T-helper 1 cell treated with Interleukin-12 subunit alpha and Interleukin-12 subunit beta and Interleukin-4 antibody, amounts not matched to agents 30 ng/mL and 1 ng/mL, for 36 hours (primary cell): Measurements from ENCODE around the gene PDZD7. TPM values are rescaled to one million over a fixed set of nuclear protein-coding genes. Genes with fewer than 3 reads are reported as not detected.

Experiments used
- intact Hi-C: fragments of 100-400 bp; cut with micrococcal nuclease; formaldehyde crosslinking; loops from one replicate; pipeline ENCODE4 v1.15.1; 2024
- total RNA-seq: library from RNA; stranded (reverse); gene quantifications from 2 replicates; pipeline ENCODE4 v1.2.3, GENCODE V29; 2022

Gene PDZD7
- total RNA-seq, 1 donor from 2014 or later, result 0.71 TPM

DNA sequence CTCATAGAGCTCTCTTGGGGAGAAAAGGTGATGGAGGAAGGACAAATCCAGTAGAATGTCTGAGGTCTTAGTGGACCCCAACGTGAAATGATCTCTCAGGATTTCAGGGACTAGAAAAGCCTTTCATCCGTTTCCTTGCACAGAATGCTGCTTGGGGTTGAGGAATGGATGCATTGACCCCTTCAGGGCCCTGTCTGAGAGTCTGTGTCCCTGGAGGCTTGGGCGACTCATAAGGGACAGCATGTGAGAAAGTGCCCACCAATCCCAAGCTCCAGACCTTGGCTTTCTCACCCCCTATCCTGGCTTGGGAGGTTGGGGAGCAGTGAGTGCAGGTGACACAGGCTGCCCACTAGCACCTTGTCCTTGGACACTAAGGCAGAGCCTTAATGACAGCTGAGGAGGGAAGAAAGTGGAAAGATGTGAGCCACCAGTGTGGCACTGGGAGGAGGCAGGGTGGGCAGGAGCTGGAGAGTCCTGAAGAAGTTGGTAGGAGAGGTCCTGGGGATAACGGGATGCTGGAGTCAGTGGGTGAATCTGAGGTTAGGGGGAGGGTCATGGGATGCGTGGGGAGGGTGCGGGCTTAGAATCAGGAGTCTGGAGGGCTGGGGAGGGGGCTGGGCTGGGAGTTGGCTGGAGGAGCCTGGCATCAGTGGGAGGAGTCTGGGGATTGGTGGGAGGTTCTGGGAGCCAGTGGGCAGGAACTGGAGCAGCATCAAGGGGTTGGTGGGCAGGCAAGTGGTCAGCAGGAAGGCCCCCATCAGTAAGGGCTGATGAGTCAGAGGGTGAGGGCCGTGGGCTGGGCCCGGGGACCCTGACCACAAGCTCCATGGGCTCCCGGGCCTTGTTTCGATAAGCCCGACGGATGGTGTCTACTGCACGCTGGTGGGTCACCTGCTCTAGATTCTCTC lies 22.8 kb downstream of the PDZD7 start:
- intact Hi-C loops, result no loop called here

DNA sequence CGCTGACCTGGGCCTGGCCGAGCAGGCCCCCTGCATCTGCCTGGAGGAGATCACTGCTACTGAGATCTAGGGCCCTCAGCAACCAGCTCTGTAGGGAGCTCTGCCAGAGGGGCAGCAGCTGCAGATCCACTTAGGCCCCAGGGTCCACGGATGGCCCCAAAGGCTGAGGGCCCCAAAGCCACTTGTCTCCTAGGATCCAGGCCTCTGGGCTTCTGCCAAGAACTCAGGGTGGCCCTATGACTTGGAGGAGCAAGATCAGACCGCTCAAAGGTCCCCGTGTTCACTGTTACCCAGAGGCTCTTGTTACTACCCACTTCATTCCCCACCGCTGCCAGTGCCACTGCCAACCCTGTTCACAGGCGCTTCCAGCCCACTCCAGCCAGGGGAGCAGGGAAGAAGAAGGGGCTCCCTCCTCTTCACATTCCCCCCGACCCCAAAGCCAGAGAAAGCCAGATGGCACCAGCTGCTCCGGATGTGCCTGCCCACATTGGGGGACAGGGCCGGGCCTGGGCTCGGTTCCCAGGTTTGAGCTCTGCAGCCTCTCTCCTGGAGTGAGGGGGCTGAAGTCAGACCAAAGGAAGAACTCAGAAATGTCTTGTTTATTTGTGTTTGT lies 23.7 kb downstream of the PDZD7 start:
- intact Hi-C loops, result no loop called here

GRCh38 chr10:101006593-101007098 lies 24.3 kb downstream of the PDZD7 start:
- intact Hi-C loops, result no loop called here

DNA sequence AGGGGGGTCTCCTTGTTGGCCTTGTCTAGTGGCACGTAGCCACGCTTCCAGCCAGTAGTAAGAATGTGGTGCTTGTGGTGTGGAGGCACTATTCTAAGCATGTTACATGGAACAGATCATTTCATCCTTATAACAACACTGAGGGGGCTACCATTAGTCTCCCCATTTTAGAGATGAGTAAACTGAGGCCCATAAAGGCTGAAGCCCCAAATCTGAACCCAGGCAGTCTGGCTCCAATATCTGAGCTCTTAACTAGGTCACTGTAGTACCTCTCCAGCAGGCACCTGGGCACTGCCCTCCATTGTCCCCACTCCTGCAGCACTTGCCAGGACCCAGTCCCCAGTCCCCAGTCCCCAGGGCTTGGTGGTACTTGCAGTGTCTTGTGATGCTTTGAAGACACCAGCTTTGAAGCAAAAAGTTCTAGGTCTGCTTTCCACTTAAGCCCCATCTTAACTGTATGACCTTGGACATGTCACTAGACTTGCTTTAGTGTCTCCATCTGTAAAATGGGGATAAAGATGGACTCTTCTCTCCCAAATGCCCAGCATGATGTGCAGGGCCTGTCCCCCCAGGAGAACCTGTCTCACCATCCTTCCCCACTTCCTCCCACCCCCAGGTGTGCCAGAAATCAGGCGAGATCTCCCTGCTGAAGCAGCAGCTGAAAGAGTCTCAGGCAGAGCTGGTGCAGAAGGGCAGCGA lies 24.9 kb downstream of the PDZD7 start:
- intact Hi-C loops, result no loop called here

DNA sequence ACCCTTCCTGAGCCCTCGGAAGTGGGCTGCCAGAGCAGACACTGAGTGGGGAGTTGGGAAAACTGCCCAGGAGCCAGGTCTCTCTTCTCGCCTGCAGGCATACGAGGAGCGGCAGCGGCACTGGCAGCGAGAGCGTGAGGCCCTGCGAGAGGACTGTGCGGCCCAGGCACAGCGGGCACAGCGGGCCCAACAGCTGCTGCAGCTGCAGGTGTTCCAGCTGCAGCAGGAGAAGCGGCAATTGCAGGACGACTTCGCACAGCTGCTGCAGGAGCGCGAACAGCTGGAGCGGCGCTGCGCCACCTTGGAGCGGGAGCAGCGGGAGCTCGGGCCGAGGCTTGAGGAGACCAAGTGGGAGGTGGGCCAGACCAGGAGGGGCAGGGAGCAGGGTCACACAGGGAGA lies 25.6 kb downstream of the PDZD7 start:
- intact Hi-C loops, result no loop called here

GRCh38 chr10:101003639-101004206 lies 27.2 kb downstream of the PDZD7 start:
- intact Hi-C loops, result no loop called here

DNA sequence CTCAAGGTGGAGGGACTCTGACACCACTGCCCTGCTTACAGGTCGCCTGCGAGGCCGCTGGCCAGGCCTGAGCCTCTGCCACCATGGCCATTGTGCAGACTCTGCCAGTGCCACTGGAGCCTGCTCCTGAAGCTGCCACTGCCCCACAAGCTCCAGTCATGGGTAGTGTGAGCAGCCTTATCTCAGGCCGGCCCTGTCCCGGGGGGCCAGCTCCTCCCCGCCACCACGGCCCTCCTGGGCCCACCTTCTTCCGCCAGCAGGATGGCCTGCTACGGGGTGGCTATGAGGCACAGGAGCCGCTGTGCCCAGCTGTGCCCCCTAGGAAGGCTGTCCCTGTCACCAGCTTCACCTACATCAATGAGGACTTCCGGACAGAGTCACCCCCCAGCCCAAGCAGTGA lies 28.5 kb downstream of the PDZD7 start:
- intact Hi-C loops, result no loop called here

- intact Hi-C loops, result no loop called here
Observed at GRCh38 chr10:101001659-101002035, 29.3 kb downstream of the PDZD7 start.

DNA sequence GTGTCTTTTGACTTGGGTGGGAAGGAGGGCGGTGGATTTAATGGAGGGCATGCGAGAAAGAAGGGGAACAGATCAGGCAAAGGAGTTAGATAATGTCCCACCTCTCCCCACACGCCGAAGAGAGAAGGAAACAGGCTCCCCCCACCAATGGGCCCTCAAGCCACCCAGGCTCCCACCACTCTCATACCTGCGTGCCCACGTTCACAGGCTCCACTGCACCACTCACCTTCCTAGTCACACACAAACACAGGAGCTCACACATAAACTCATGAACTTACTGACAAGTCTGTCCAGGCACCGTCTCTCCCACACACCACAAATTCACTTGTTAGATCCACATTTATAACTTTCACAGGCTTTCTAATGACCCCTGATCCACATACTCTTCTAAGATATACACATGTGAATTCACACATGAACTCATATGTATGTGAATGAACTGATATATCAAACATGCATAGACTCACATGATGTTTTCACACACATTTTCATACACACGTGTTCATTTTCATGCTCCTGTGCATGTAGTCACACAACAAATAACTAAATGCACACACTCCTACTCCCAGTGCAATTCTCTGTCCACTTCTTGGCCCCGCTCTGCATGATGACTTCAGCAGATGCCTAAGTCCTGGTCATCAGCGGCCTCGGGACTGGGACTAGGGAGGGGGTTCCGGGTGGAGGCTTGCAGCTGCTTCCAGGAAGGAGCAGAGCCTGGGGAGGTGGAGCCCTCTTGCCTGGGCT lies 29.8 kb downstream of the PDZD7 start:
- intact Hi-C loops, result no loop called here

DNA sequence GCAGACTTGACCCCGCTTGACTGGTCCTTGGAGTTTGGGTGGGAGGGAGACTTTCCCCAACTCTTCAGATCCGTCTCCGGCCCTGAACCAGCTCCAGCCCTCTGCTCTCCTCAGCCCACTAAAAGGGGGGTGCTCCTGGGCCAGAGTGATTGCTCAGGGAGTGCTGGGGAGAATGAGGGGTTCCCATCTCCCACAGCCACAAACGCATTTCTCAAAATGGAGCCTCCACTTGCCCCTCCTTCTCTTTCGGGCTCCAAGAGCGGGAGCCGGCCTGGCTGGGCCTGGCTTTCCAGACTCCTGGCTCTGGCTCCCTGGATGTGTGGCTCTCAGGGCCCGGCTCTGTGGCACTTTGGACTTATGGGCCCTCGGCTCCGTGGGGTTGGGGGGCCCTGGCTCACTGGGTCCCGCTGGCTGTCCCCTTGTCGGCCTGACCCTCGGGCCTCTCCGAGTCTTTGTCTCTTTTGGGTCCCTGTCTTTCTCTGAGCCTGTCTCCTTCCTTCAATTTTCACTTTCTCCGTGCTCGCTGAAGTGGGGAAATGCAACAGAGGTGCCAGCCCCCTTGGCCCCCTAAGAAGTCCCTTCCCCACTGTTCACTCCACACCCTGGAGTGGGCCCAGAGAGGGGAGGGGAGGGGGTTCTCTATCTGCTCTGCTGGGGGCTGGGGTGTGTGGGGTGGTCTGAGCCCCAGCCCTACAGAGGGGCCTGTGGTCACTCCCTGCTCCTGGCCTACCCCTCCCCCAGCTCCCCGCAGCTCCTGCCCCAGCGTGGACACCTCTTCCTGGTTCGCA lies 30.6 kb downstream of the PDZD7 start:
- intact Hi-C loops, result no loop called here

GRCh38 chr10:100999742-101000126 lies 31.2 kb downstream of the PDZD7 start, which contains the start of gene LZTS2:
Gene LZTS2 (plus strand): TSS chr10:100999808. CDS start chr10:101002539, 2,731 bp downstream.
- intact Hi-C loops, result loop anchor here (1.0 to 5.0 kb wide), 5 partner anchors 14 to 627 kb away; partner anchors contain the start of genes BTRC, HIF1AN, PDZD7 and SFXN3

GRCh38 chr10:100998991-100999741 lies 31.8 kb downstream of the PDZD7 start:
- intact Hi-C loops, result loop anchor here (1.0 to 5.0 kb wide), 5 partner anchors 14 to 627 kb away; partner anchors contain the start of genes BTRC, HIF1AN, PDZD7 and SFXN3

DNA sequence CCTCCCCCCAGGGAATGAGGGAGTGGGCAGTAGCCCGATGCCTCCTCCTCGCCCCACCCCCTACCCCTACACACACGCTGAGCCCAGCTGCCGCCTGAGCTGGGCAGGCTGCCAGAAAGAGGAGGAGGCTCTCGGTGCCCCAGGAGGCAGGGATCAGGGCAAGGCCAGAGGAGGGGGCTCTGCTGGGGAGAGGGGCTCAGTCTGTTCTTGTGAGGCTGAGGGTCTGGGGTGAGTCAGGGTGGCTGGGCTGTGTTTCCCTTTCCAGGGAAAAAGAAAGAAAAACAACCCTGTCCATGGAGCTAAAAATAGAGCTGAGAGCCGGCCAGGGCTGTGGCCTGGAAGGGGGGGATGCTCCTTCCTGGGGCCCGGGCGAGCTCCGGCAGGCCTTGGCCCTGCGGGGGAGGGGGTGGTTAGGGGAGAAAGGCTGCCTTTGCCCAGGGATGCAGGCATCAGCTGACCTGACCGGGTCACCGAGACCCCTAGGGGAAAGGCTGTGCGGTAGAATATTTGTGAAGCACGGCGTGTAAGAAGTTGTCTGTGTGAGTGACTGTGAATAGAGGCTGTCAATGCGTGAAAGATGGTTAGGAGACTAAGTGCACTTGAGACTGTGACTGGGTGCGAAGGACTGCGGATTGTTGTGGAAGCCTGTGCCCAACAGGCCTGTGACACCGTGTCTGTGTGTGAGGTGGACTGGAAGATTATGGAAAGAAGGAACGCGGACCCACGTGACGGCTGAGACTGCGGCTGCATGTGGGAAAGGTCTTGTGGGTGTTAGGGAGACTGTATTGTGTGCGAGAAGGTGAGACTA lies 32.5 kb downstream of the PDZD7 start:
- intact Hi-C loops, result loop anchor here (5.0 kb wide), 3 partner anchors 354 to 626 kb away; partner anchors contain the start of genes BTRC and HIF1AN

DNA sequence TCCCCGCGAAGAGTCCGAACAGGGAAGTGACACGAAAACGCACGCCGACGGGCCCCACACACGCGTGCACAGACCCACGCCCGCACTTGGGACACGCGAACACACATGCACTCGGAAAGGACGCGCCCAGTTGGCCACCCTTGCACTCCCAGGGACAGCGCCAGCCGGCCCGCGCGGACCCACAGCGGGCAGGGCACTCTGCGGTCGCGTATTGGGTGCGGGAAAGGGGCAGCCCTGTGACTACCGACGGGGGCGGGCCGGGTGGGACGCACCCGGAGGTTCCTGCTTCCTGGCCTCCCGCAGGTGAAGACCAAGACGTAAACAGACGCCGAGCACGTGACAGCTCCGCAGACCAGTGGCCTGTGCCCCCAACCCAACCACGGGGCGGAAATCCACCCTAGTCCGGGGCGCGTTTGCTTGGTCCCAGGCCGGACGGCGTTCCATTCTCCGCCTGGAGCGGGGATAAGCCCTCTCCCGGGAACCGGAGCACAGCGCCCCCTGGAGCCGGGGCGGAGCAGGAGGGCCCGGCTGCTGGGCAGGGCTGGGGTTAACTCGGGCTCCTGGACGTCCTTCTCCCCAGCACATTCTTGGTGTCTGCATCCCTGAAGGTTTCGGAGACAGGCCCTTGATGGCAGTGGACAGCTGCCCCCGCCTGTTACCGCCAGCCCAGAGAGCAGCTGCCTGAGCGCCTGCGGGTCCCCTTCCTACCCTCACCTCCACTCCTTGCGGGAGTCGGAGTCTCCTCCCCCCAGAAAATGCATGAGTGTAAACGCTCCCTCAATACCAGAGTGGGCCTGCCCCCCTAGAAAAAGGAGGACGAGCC lies 33.4 kb downstream of the PDZD7 start:
- intact Hi-C loops, result loop anchor here (1.0 to 5.0 kb wide), 8 partner anchors 10 to 785 kb away; partner anchors contain the start of genes BTRC, HIF1AN, MRPL43 and NPM3

- intact Hi-C loops, result loop anchor here (1.0 to 5.0 kb wide), 8 partner anchors 10 to 786 kb away; partner anchors contain the start of genes BTRC, HIF1AN, MRPL43 and NPM3
Observed at GRCh38 chr10:100996678-100997359, 34.1 kb downstream of the PDZD7 start.

GRCh38 chr10:100995181-100995580 lies 35.7 kb downstream of the PDZD7 start:
- intact Hi-C loops, result loop anchor here (5.0 kb wide), 3 partner anchors 357 to 623 kb away; partner anchors contain the start of genes BTRC and HIF1AN
